ENCODE data around the gene LRP1-AS.

The LRP1-AS gene

DNA sequence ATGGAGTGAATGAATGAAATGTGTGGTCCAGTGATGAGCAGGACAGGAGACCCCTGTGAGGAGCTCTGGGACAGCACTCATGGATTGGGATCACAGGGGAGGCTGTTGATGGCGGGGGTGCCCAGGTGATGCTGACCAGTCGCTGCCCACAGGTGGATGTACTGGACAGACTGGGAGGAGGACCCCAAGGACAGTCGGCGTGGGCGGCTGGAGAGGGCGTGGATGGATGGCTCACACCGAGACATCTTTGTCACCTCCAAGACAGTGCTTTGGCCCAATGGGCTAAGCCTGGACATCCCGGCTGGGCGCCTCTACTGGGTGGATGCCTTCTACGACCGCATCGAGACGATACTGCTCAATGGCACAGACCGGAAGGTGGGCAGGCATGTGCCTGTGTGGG is 13.3 kb upstream of the LRP1-AS start:
- DNase-seq (ENCODE audit: low read depth in 2 of 3, low spot score in 2 of 3): no peak

- no peak for DNase-seq (ENCODE audit: low read depth in 2 of 3, low spot score in 2 of 3)
Measured at GRCh38 chr12:57160040-57160439, 12.6 kb upstream of the LRP1-AS start.

DNA sequence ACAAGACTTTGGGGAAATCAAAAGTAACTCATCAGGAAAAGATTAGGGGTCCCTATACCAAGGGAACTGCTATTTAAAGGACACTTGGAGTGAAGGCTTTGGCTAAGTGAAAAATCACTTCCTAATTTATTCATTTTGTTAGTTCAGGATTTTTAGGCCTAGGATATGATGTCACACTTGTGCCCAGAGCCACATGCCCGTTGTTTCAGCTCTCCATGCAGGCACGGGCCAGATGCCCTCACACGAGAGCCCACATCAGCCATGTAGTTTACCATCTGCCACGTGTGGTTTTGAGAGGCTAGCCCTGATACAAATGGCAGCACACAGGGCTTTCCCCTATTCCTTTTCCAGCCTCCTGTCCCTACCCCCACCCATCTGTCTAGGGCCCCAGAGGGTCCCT is 11.9 kb upstream of the LRP1-AS start:
- DNase-seq (ENCODE audit: low read depth in 2 of 3, low spot score in 2 of 3): no peak

- no peak for DNase-seq (ENCODE audit: low read depth in 2 of 3, low spot score in 2 of 3)
Measured at GRCh38 chr12:57158665-57159064, 11.2 kb upstream of the LRP1-AS start.

DNA sequence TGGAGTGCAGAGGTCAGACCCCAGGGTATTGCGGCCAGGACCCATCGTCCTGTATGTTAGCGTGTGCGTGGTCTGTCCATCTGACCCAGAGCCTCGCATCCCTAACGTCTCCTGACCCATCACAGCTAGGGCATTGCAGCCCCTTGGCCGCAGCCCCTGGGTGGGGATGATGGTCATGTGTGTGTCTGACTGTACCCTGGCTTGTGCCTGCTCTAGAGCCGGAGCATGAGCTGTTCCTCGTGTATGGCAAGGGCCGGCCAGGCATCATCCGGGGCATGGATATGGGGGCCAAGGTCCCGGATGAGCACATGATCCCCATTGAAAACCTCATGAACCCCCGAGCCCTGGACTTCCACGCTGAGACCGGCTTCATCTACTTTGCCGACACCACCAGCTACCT is 10.8 kb upstream of the LRP1-AS start:
- no peak for DNase-seq (ENCODE audit: low read depth in 2 of 3, low spot score in 2 of 3)

DNA sequence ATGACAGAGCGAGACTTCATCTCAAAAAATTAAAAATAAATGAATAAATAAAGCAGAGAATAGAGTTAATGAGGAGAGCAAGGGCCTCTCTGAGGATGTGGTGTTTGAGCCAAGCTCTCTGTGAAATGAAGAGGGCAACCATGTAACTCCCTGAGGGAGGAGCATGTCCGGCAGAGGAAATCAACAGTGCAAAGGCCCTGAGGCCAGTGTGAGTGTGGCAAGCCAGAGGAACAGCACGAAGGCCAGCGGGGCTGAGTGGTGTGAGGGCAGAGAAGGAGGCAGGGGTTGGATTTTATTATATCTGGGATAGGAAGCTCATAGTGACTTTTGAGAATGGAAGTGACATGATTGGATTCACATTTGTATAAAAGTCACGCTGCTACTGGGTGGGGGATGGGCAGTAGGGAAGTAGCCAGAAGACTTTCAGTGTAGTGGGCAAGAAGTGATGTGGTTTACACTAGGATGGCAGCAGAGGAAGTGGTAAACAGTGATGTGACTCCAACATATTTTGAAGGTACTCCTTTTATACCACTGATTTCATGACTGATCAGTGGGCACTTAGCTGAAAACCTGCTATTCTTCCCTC is 10.3 kb upstream of the LRP1-AS start:
- no peak for DNase-seq (ENCODE audit: low read depth in 2 of 3, low spot score in 2 of 3)

- DNase-seq (ENCODE audit: low read depth in 2 of 3, low spot score in 2 of 3): no peak
Measured at GRCh38 chr12:57156701-57157403, 9.4 kb upstream of the LRP1-AS start.

DNA sequence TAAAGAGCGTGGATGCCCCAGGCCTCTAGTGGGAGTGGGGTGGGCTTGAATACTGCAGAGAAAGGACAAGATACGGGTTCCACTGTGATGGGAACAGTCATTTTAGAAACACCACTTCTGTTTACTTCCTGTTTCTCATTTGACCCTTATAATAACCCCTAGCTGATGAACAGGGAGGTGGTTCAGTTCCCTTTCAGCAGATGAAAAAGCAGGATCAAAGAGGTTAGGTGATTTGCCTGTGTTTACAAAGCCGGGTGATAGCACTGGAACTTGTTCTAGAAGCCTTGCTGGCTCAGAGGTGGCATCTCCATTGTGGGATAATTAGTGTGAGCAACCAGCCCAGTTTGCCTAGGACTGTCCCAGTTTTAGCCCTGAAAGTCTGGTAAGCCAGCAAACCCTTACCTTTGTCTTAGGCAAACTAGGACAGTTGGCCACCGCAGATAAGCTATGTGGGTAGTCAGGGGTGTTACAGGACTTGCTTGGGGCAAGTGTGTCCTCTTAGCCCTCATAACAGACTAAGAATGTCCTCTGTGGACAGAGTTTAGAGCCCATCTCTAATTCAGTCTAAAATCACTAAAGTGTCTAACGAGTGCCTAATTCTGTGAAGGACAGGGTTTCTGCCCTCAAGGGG is 7.5 kb upstream of the LRP1-AS start:
- DNase-seq (ENCODE audit: low read depth in 2 of 3, low spot score in 2 of 3): no peak

- DNase-seq (ENCODE audit: low read depth in 2 of 3, low spot score in 2 of 3): no peak
Measured at GRCh38 chr12:57154076-57154475, 6.7 kb upstream of the LRP1-AS start.

- no peak for DNase-seq (ENCODE audit: low read depth in 2 of 3, low spot score in 2 of 3)
Measured at GRCh38 chr12:57153415-57153997, 6.1 kb upstream of the LRP1-AS start.

GRCh38 chr12:57152639-57153038 is 5.2 kb upstream of the LRP1-AS start:
- DNase-seq (ENCODE audit: low read depth in 2 of 3, low spot score in 2 of 3): no peak

- DNase-seq (ENCODE audit: low read depth in 2 of 3, low spot score in 2 of 3): no peak
Measured at GRCh38 chr12:57151741-57152630, 4.6 kb upstream of the LRP1-AS start.

DNA sequence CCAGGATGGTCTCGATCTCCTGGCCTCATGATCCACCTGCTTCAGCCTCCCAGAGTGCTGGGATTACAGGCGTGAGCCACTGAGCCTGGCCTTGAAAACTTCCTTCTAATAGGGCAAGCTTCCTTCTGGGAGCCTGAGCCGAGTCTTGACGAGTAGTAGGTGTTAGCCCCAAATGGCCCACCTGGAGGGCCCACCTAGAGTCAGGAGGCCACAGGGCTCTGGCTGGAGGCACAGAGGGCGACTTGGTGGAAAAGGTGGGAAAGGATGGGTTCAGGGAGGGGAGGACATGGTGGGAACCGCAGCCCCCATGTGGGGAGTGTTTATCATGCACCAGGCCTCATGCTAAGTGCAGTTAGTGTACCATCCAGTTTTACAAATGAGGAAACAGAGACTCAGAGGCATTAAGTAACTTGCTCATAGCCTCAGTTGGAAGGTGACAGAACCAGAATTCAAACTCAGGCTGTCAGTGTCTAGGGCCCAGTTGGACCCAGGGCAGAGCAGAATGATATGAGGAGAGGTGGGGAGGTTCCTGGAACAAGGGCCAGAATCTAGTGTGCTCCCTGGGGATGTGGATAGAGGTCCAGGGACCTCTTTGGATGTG is 3.1 kb upstream of the LRP1-AS start:
- no peak for DNase-seq (ENCODE audit: low read depth in 2 of 3, low spot score in 2 of 3)

- no peak for DNase-seq (ENCODE audit: low read depth in 2 of 3, low spot score in 2 of 3)
Measured at GRCh38 chr12:57149245-57149900, 2.0 kb upstream of the LRP1-AS start.

- no peak for DNase-seq (ENCODE audit: low read depth in 2 of 3, low spot score in 2 of 3)
Measured at GRCh38 chr12:57148469-57149244, 1.2 kb upstream of the LRP1-AS start.

- no peak for DNase-seq (ENCODE audit: low read depth in 2 of 3, low spot score in 2 of 3)
Measured at GRCh38 chr12:57146092-57146491, 1.3 kb downstream of the LRP1-AS start.

GRCh38 chr12:57145460-57146059 is 1.9 kb downstream of the LRP1-AS start:
- DNase-seq (ENCODE audit: low read depth in 2 of 3, low spot score in 2 of 3): no peak

DNA sequence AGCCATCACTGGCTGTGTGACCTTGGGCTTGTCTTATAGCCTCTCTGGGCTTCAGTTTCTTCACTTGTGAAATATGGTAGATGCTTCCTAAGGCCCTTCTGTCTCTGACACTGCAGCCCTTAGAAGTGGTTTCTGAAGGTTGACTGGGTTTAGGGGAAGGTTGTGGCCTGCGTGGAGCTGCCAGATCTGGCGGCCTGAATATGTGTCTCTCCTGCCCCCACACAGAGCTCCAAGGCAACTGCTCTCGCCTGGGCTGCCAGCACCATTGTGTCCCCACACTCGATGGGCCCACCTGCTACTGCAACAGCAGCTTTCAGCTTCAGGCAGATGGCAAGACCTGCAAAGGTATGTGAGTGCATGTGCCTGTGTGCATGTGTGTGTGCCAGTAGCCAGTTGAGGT is 4.0 kb downstream of the LRP1-AS start:
- DNase-seq (ENCODE audit: low read depth in 2 of 3, low spot score in 2 of 3): no peak

- DNase-seq (ENCODE audit: low read depth in 2 of 3, low spot score in 2 of 3): no peak
Measured at GRCh38 chr12:57142727-57143126, 4.7 kb downstream of the LRP1-AS start.
